GM18867 (cell line): ENCODE measurements around the gene INO80C.

Source experiments
- ATAC-seq: cut with Tn5 transposase; IDR thresholded peaks from one replicate; pipeline ENCODE4 v1.9.1; 2021; ENCODE audit warnings: mild to moderate bottlenecking, moderate library complexity; ENCODE audit not compliant: unreplicated experiment

The INO80C gene, protein sequence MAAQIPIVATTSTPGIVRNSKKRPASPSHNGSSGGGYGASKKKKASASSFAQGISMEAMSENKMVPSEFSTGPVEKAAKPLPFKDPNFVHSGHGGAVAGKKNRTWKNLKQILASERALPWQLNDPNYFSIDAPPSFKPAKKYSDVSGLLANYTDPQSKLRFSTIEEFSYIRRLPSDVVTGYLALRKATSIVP

DNA sequence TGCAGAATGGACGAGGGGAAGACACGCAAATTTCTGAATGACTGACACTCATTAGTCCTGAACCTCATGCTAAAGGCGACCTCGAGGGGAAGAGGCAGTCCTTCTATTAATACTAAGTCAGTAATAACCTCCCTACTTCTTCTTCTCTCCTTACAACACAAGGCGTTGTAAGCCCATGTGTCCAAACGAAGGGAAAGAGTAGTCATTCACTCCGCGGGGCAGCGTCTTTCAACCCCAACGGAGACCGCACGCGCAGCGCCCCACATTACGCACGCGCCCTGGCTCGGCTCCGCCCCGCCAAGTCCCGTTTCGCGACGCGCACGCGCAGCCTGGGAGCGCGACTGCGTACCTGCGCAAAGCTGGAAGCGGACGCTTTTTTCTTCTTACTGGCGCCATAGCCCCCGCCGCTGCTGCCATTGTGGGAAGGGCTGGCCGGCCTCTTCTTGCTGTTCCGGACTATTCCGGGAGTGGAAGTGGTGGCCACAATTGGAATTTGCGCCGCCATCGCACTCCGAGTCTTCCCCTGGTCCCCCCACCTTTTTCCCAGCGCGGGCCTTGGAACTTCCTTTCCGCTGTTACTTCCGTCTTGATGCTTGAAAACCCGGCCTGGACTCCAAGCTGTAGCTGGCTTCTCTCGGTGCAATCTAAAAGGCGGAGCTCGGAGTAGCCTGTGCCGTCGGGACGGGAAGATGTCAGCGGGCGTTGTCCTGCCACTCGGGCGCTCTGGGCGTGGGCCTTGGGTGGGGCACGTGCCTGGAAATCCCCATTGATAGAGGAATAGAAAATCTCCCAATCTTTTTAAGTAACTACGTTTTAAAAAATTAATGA, at the start of gene INO80C:
Gene INO80C (minus strand): TSS at position 591 of the 828 bp plus-strand sequence. CDS start 86 bp downstream, at position 505.
- ATAC-seq: peak; percentile 95

DNA sequence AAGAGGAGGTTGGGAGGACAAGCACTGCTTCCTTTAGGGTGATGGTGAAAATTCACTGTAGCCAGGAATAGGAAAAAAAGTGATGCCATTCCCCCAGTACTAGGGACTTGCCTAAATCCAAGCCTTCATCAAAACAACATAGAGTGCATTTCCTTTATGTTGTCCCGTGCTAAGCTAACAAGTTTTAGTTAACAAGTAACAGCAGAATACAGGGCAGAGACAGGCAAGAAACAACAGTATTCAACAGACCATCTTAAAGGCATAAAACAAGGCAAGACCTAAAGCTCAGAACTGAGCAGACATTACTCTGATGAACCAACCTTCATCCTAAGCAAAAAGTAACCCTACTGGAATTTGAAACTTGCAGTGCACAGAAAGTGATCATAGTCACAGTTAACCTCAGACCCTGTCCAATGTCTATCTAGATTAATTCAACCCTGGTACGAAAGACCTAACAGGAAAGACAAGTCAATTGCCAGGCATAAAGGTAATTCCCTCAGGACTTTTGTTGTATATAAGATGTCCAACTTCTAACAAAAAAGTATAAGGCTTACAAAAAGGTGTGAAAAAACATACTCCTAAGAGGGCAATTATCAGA, 49.3 kb upstream of the INO80C start:
- ATAC-seq: no peak

DNA sequence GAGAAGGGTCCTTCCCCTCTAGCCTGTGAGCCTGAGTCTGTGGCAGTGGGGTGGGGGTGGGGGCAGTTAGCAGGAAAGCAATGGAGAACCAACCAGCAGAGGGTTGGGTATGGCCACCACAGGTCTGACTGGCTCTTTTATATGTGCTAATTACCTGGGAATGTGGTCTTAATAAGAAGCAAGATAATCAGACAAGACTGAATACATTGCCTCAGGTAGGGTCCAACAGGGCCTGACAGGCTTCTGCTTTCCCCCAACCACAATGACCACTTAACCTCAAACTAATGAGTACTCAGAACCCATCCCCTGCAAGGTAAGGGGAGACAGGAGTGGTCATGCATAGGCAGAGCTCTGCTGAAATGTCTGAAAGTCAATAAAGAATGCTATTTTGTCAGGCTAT, 44.6 kb upstream of the INO80C start:
- ATAC-seq: no peak

DNA sequence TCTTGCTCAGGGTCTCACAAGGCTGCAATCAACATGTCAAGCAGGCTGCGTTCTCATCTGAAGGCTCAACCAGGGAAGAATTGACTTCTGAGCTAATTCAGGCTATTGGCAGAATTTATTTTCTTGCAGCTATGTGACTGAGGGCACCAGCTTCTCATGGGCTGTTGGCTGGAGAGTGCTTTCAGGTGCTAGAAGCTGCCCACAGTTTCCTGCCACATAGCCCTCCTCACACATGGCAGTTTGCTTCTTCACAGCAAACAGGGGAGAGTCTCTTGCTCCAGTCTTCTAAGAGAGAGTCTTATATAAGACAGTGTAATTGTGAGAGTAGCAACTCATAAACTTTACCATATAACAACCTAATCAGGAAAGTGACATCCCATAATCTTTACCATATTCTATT, 37.5 kb upstream of the INO80C start:
- ATAC-seq: no peak

DNA sequence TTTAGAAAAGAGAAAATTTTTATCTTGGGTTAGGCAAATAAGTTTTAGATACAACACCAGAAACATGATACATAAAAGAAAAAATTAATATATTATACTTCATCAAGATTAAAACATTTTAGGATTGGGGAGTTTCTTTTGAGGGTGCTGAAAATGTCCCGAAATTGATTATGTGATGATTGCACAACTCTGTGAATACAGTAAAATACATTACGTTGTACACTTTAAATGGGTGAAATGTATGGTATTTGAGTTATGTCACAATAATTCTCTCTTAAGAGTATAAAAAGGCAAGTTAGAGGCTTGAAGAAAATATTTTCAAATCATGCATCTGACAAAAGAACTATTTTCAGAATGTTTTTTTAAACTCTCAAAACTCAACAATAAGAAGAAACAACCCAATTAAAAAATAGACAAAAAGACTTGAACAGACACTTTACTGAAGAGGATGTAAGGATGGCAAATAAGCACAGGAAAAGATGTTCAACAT, 36.2 kb upstream of the INO80C start:
- ATAC-seq: no peak

DNA sequence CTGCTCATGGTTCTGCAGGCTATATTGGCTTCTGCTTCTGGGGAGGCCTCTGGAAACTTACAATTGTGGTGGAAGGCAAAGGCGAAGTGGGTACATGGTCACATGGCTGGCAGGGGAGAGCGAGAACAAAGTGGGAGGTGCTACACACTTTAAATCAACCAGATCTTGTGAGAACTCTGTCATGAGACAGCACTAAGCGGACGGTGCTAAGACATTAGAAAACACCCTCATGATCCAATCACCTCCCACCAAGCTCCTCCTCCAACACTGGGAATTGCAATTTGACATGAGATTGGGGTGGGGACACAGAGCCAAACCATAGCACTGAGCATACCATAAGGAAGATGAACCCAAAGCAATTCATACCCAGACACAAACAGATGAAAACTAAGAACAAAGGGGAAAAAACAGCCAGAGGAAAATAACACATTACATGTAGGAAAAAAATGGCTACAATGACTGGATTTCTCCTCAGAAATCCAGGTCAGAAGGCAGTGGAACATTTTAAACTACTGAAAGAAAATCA, 31.1 kb upstream of the INO80C start:
- no peak for ATAC-seq

DNA sequence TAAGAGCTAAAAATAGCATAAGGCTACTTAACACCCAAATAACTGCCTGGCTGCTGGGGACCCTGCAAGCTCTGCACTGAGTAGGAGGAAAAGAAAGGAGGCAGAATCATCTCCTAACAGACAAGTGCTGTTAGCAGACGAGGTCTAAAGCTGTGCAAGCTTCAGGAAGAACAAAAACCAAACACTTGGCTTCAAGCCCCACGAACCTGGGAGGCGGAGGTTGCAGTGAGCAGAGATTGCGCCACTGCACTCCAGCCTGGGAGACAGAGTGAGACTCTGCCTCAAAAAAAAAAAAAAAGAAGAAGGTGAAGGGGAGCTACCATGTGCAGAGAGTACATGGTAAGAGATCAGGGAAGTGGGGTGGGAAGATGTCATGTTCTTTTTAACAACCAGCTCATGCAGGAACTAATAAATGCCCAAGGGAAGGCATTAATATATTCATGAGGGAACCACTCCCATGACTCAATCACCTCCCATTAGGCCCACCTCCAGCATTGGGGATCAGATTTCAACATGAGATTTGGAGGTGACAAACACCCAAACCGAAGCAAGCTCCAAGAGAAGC, 28.8 kb upstream of the INO80C start:
- no peak for ATAC-seq

DNA sequence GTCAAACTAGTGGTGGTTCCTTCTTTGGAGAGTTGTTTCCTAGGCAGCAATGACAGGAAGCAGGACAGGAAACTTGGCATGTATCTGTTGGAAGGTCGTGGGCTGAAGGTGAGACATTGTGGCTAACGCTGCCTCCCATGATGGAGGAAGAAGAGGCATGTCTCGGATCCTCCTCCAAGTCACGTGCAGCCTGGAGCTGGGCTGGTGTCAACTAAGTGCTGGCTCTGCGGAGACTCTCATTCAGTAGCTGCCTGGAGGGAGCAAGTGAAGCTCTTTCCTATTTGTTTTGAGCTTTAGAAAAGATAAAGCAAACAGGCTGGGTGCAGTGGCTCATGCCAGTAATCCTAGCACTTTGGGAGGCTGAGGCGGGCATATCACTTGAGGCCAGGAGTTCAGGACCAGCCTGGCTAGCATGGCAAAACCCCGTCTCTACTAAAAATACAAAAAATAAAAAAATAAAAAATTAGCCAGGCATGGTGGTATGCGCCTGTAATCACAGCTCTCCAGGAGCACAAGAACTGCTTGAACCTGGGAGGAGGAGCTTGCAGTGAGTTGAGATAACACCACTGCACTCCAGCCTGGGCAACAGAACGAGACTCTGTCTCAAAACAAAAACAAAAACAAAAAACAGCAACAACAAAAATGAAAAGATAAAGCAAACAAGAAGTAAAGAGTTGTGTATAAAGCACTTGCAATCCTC, 28.2 kb upstream of the INO80C start:
- ATAC-seq: no peak

DNA sequence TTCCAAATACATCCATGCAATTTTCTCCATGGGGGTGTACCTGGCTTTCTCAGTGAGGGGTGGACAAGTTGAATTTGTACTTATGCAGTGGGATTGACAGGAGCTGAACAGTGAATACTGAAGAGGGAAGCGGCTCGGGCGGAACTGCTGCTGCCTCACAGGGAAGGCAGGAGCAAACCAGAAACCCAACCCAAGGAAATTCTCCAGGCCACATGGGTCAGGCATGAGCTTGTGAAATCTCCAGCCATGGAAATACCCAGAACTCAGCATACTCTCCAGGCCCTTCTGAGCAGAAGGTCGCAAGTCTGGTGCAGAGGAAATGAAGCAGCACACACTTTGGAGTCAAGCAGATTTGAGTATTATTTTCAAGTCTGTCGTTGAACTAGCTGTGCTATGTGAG, 26.5 kb upstream of the INO80C start:
- no peak for ATAC-seq

DNA sequence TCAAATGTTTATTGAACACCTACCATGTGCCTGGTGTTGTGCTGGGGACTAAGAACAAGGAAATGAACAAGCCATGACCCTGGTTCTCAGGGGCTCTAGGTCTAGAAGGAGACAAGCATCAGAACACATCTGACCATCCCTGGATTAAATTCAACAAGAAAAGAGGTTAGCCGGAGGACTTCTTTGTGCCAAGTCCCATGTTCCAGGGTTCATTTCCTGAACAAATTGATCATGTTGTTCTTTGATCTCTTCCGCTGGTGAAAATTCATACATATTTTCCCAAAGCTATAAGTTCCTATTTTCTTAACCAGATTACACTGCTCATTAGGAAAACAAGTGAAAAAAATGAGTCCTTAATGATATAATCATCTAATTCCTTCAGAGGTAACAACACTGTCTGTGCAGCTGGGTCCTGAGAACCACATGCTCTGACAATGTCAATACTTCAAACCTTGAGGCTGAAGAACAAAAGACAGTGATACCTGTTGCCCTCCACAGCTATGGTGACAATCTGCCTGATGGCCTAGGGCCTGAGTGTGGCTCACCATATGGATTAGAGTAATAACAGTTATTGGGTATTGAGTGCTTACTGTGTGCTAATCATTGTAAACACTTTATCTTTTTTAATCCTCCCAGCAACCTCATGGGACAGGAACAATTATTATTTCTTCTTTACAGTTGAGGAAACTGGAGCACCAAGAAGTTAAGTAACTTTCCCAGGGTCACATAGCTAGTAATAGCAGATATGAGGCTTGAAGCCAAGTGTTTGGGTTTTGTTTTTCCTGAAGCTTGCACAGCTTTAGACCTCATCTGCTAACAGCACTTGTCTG, 24.6 kb upstream of the INO80C start:
- ATAC-seq: no peak

DNA sequence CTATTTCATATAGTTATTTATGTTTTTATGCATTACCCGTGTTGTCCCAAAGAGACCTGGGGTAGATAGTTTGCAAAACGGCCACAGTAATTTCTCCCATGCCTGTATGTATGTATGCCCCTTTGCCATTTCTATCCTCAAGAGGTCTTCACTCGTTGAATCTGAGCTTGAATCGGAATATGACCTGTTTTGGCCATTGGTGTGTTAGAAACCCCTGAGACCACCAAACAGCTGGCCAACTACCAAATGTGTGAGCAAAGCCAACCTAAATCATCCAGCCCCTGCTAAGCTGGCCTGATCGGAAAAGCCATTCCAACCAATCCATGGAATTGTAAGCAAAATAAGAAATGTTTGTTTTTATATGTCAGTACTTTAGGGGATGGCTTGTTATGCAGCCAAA, 23.4 kb upstream of the INO80C start:
- ATAC-seq: no peak

DNA sequence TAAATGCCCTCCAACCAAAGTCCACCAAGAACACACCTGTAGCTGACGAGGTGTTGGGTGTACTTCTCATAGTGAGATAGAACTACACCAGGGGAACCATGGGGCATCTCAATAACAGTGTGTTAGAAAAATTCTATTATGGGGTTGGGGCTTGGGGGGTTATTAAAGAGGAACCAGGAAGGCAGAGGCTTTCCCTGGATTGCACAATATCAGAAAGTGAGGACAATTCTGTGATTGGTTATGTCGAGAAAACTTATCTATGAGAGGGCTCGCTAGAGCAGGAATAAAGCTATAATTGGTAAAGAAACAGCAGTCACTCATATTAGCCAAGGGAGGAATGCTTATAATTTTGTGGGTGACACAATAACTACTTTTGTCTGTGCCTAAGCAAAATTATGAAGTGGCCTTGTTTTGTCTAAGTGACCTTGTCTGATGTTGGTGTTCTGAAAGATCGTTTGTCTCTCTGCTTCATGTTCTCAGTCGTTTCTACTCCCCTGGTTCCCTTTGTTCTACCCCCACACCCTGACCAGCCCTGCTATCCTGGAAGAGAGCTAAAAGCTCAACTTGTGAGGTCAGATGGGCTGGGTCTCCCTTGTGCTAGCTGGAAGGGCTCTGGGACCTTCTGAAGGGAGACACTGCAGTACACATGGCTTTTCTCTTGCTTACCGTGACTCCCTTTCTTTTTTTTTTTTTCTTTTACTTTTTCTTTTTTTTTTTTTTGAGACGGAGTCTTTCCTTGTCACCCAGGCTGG, 21.6 kb upstream of the INO80C start:
- ATAC-seq: no peak

DNA sequence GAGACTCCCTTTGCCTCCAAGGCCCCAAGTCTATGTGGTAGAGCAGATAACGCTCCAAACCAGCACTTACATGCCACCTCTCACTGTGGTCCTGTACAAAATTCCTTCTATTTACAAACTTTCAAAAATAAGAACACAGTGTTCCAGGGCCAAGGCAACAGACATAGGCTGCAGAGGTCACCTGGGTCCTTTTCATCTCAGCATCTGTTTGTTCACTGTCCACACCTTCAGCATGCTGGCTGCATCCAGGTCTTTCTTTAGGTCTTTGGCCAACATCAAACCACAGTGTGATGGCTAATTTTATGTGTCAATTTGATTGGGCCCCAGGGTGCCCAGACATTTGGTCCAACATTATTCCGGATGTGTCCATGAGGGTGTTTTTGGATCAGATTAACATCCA, 20.0 kb upstream of the INO80C start:
- no peak for ATAC-seq

DNA sequence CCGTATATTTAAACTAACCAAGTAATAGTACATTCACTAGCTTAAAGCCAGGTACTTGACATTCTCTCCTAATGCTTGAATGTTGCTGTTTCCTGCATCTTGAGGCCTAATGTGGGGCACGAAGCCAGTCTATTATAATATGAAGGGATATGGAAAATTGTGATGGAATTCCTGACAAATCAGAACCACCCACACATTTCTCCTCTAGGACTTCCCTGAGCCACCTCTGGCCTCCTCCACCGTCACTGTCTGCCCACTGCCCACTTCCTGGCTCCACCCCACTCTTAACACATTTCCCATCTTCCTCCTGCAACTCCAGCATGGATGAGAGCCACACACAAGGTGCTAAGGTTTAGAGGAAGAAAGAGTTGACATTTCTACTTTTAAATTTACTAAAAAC, 19.0 kb upstream of the INO80C start:
- ATAC-seq: no peak

DNA sequence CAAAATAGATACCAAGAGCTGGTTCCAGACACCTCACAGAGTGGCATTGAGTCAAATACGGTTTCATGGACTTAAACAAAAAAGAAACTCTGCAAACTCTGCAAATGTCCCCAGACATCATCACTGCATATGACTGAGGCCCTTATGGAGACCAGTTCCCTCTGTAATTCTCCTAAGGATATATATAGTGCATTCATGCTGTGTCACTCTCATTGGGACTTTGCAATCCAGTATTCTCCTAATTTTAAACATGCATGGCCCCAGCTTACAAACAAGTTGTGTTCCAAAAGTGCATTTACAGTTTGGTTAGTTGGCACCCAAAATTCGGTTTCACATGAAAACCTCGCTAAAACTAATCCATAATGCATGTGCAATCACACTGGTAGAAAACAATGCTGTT, 18.6 kb upstream of the INO80C start:
- no peak for ATAC-seq

DNA sequence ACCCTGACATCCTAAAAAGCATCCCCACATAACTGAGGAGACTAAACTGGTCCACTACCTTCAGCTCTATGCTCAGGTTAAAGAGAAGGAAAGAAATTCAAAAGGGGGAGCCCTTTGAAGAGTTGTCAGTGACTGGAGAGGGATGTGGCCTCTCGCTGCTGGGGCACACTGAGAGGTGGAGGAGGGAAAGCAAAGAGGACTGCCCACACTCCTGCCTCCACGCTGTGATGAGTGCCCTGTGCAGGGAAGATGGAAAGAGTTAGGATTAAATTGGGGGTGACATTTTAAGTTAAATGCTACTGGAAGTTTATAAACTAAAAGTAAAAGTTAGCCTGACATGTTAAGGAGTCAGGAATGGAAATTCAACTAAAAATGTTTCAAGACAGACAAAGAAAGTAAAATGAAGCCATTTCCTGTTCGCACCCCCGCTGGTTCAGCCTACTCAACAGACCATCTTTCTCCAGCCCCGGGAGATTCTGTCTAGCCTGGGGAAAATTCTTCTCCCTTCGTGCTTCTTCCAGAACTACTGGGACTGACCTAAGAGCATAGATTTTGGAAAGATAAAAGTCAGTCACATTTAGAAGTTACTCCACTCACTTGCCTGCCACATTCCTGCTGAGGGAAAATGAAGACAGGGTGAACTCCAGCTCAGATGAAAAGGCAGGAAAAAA, 17.8 kb upstream of the INO80C start:
- no peak for ATAC-seq

DNA sequence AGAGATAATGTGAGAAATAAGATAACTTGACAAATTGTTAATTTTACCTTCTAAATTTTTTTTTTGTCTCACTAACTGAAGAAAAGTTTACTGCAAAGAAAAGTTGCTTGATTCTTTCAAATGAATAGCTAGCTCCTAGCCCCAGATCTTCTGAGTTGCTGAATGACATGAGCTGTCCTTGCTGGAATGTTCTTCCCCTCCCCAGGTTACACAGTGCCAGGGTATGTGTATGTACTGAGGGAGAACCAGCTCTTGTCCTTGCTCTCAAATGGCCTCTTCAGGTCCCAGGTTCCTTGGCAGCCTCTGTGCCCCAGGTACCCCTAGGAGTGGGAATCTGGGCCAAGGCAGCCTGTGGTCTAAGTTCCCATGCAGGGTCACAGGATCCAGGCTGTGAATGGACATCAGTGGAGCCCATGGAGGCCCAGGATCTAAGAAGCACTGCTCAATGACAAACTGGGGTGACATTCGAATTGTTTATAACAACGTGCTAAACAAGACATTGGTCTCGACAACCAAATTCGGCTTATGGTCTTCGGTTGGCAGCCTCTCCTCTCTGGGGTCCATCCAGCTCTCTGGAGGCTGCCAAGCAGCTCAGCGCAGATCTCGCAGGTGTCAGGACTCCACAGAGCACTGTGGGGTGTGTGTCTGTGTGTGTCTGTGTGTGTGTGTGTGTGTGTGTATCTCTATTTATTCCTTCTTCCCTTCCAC, 17.1 kb upstream of the INO80C start:
- no peak for ATAC-seq

DNA sequence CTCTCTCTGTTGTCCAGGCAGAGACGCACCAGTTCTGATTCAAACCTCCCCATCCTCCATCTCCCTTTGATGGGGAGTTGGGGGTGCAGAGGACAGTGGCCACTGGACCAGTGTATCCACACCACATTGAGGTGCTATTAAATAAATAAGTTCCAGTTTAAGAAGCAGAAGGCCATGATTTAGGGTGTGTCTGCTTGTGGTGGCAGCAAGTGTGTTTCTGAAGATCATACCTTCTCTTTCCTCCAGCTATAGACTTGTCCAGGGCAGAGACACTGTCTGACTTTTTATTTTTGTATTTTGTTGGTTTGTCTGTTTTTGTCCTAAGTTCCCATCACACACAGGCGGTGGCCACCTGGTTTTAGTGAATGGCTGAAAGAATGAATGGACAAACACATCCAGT, 16.5 kb upstream of the INO80C start:
- ATAC-seq: no peak
